Liver (tissue), 9 donors: ENCODE measurements around the gene CCDC158. TPM values are rescaled to one million over a fixed set of nuclear protein-coding genes. Genes with fewer than 3 reads are reported as not detected.

Experiments used
- DNase-seq: peaks from one replicate; pipeline ENCODE4 v3.0.0-alpha.2; 2017; ENCODE audit warnings: low spot score
- H3K27ac ChIP-seq, 2 donors: one replicate each; pipeline ENCODE4 v1.7.0; 2013; ENCODE audit warnings: inconsistent platforms in 2 of 2, low read length in 2 of 2, control low read depth in 1 of 2, low read depth in 1 of 2, mild to moderate bottlenecking in 1 of 2
- H3K27me3 ChIP-seq, 4 donors: one replicate each; pipeline versions ENCODE4 v1.6.1 to v1.7.0; 2013; ENCODE audit warnings: low read length in 3 of 4, inconsistent platforms in 1 of 4, mild to moderate bottlenecking in 1 of 4, moderate library complexity in 1 of 4; ENCODE audit not compliant: control insufficient read depth in 4 of 4, insufficient read depth in 4 of 4
- H3K36me3 ChIP-seq, 4 donors: one replicate each; pipeline versions ENCODE4 v1.6.1 to v1.7.0; 2013; ENCODE audit warnings: low read length in 3 of 4, mild to moderate bottlenecking in 3 of 4, low read depth in 1 of 4, moderate library complexity in 1 of 4; ENCODE audit not compliant: control insufficient read depth in 4 of 4, insufficient read depth in 3 of 4
- H3K4me1 ChIP-seq, 4 donors: one replicate each; pipeline versions ENCODE4 v1.6.1 to v1.7.0; 2013; ENCODE audit warnings: low read length in 3 of 4, mild to moderate bottlenecking in 3 of 4, moderate library complexity in 1 of 4; ENCODE audit not compliant: control insufficient read depth in 4 of 4, insufficient read depth in 4 of 4
- H3K4me3 ChIP-seq, 3 donors: one replicate each; pipeline versions ENCODE4 v1.6.1 to v1.7.0; 2013; ENCODE audit warnings: low read length in 3 of 3, control low read depth in 1 of 3, low read depth in 1 of 3, mild to moderate bottlenecking in 1 of 3
- H3K9ac ChIP-seq, 2 donors: one replicate each; pipeline ENCODE4 v1.7.0; 2013; ENCODE audit warnings: low read length in 2 of 2, mild to moderate bottlenecking in 2 of 2, moderate library complexity in 2 of 2, control low read depth in 1 of 2, low read depth in 1 of 2
- H3K9me3 ChIP-seq, 4 donors: one replicate each; pipeline versions ENCODE4 v1.6.1 to v1.7.0; 2013; ENCODE audit warnings: low read length in 3 of 4; ENCODE audit not compliant: control insufficient read depth in 4 of 4
- EGR1 ChIP-seq, 2 donors: IDR thresholded peaks; 2 replicates each; pipeline ENCODE4 v1.6.1; 2016 to 2018; ENCODE audit warnings: antibody characterized with exemption in 2 of 2, low read depth in 2 of 2
- FOXA1 ChIP-seq: IDR thresholded peaks from 2 replicates; pipeline ENCODE4 v1.6.1; 2016; ENCODE audit warnings: antibody characterized with exemption
- FOXA2 ChIP-seq: IDR thresholded peaks from 2 replicates; pipeline ENCODE4 v1.6.1; 2016; ENCODE audit warnings: antibody characterized with exemption
- HNF4A ChIP-seq, 2 donors: conservative IDR thresholded peaks; 2 replicates each; pipeline ENCODE4 v1.6.1; 2016; ENCODE audit warnings: antibody characterized with exemption in 2 of 2, mild to moderate bottlenecking in 2 of 2
- HNF4G ChIP-seq: IDR thresholded peaks from 2 replicates; pipeline ENCODE4 v1.6.1; 2016; ENCODE audit warnings: antibody characterized with exemption
- JUND ChIP-seq, 2 donors: IDR thresholded peaks; 2 replicates each; pipeline ENCODE4 v1.6.1; 2016; ENCODE audit warnings: antibody characterized with exemption in 2 of 2
- NR2F2 ChIP-seq: IDR thresholded peaks from 2 replicates; pipeline ENCODE4 v1.6.1; 2016; ENCODE audit warnings: antibody characterized with exemption
- RAD21 ChIP-seq, 2 donors: IDR thresholded peaks; 2 replicates each; pipeline ENCODE4 v1.6.1; 2016; ENCODE audit warnings: antibody characterized with exemption in 2 of 2, mild to moderate bottlenecking in 2 of 2
- RXRA ChIP-seq, 2 donors: IDR thresholded peaks; 2 replicates each; pipeline ENCODE4 v1.6.1; 2017 to 2018; ENCODE audit warnings: antibody characterized with exemption in 2 of 2, mild to moderate bottlenecking in 1 of 2
- SP1 ChIP-seq: IDR thresholded peaks from 2 replicates; pipeline ENCODE4 v1.6.1; 2018; ENCODE audit warnings: antibody characterized with exemption, mild to moderate bottlenecking
- TAF1 ChIP-seq: conservative IDR thresholded peaks from 2 replicates; pipeline ENCODE4 v1.6.1; 2016; ENCODE audit warnings: antibody characterized with exemption, mild to moderate bottlenecking
- YY1 ChIP-seq: IDR thresholded peaks from 2 replicates; pipeline ENCODE4 v1.6.1; 2016; ENCODE audit warnings: antibody characterized with exemption, mild to moderate bottlenecking
- WGBS: extraction: QIAGEN DNeasy Blood & Tissue Kit; methylation state at CpG from one replicate; pipeline ENCODE4 v1.1.7; 2013; 5-methylcytosine and 5-hydroxymethylcytosine counted together
- polyA plus RNA-seq, 2 donors: library from polyadenylated mRNA; stranded (reverse) in 1 of 2; unstranded in 1 of 2; fragments of 200-250 nt in 1 of 2; fragments of >200 nt in 1 of 2; fragmentation: Nextera tagmentation in 1 of 2; extraction: Ambion mirVana in 1 of 2; gene quantifications; one replicate each; pipeline versions ENCODE4 v1.2.1 to v1.2.3, GENCODE V29; 2013 to 2015
- total RNA-seq, 2 donors: library from RNA; depleted of rRNA; stranded (reverse); fragments of >200 nt; gene quantifications; one replicate each; pipeline ENCODE4 v1.2.3, GENCODE V29; 2014
- TF ChIP-seq, protein P1 (sequence below): IDR thresholded peaks from 2 replicates; pipeline ENCODE4 v1.6.1; 2016; ENCODE audit warnings: antibody characterized with exemption
- TF ChIP-seq, protein P2 (sequence below): IDR thresholded peaks from 2 replicates; pipeline ENCODE4 v1.6.1; 2016; ENCODE audit warnings: antibody characterized with exemption, mild to moderate bottlenecking
- TF ChIP-seq, protein P3 (sequence below): IDR thresholded peaks from 2 replicates; pipeline ENCODE4 v1.6.1; 2016; ENCODE audit warnings: antibody characterized with exemption
- TF ChIP-seq, protein P4 (sequence below): fragments of 150-350 bp; IDR thresholded peaks from 2 replicates; pipeline ENCODE4 v1.5.1; 2017; ENCODE audit warnings: improper control_type of control experiment, low read depth, low read length; ENCODE audit not compliant: missing input control
- TF ChIP-seq, protein P5 (sequence below): IDR thresholded peaks from 2 replicates; pipeline ENCODE4 v1.6.1; 2016; ENCODE audit warnings: antibody characterized with exemption
- donor health status: healthy.
- donor health status: healthy.
- donor health status: healthy.
- donor health status: healthy.
- donor health status: healthy.

Gene CCDC158
- total and polyA plus RNA-seq, 4 donors = 0.28 to 4.0 (median 1.1) TPM

DNA sequence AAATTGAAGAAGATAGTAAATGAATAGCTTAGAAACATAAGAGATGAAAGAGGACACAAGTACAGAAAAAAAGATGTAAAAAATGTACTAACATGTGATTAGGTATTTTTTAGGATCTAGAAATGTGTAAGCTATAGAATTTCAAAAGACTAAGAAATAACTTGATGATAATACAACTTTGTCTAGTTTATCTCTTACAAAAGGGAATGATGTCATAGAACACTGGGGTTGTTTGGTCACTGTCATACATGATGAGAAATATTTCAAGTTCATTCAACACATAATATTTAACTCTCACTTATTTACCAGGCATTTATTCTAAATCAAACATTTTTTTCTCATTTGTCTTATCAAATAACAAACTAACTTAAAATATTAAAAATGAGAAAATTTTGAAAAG is 95.9 kb downstream of the CCDC158 start:
- Histone ChIP-seq H3K36me3 (peaks cover 0 to 2% (median 0%) of the 10 kb centered on the region in 4 donors), H3K27ac (no peak overlapping the region), H3K9ac (no peak overlapping the region), H3K4me3 (no peak overlapping the region), H3K27me3 (no peaks in the 10 kb centered on the region), H3K4me1 (no peaks in the 10 kb centered on the region), H3K9me3 (peaks cover 4 to 9% (median 7%) of the 10 kb centered on the region in 4 donors)
- DNase-seq = no peak
- TF ChIP-seq, protein P1, sequence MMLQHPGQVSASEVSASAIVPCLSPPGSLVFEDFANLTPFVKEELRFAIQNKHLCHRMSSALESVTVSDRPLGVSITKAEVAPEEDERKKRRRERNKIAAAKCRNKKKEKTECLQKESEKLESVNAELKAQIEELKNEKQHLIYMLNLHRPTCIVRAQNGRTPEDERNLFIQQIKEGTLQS = no peak
- TF ChIP-seq HNF4G = no peak

DNA sequence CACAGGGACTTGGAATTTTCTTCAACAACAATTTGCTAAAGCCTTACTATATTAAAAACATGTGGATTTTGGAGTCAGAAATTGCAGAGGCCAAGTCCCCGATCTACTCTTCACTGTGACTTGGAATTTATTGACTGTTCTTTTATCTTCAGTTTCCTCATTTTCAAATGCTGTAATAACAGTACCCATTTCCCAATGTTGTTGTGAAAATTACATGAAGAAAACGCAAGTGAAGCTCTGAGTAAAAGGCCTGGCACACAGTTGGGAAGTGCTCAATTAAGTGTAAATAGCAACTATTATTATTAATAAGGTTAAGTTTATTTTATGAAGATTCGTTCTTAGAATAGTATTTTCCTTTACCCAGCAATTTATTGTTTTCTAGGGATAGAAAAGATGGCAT is 98.7 kb downstream of the CCDC158 start:
- Histone ChIP-seq H3K4me3 (no peak overlapping the region), H3K27ac (no peak overlapping the region), H3K36me3 (no peaks in the 10 kb centered on the region), H3K27me3 (no peaks in the 10 kb centered on the region), H3K9me3 (peaks cover 4 to 9% (median 7%) of the 10 kb centered on the region in 4 donors), H3K4me1 (no peaks in the 10 kb centered on the region), H3K9ac (no peak overlapping the region)
- TF ChIP-seq, protein P1 = no peak
- TF ChIP-seq RAD21 (IDR thresholded peaks at IDR 0.05) = no peak
- TF ChIP-seq, protein P2, sequence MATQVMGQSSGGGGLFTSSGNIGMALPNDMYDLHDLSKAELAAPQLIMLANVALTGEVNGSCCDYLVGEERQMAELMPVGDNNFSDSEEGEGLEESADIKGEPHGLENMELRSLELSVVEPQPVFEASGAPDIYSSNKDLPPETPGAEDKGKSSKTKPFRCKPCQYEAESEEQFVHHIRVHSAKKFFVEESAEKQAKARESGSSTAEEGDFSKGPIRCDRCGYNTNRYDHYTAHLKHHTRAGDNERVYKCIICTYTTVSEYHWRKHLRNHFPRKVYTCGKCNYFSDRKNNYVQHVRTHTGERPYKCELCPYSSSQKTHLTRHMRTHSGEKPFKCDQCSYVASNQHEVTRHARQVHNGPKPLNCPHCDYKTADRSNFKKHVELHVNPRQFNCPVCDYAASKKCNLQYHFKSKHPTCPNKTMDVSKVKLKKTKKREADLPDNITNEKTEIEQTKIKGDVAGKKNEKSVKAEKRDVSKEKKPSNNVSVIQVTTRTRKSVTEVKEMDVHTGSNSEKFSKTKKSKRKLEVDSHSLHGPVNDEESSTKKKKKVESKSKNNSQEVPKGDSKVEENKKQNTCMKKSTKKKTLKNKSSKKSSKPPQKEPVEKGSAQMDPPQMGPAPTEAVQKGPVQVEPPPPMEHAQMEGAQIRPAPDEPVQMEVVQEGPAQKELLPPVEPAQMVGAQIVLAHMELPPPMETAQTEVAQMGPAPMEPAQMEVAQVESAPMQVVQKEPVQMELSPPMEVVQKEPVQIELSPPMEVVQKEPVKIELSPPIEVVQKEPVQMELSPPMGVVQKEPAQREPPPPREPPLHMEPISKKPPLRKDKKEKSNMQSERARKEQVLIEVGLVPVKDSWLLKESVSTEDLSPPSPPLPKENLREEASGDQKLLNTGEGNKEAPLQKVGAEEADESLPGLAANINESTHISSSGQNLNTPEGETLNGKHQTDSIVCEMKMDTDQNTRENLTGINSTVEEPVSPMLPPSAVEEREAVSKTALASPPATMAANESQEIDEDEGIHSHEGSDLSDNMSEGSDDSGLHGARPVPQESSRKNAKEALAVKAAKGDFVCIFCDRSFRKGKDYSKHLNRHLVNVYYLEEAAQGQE = no peak
- no peak for TF ChIP-seq TAF1
- 88% methylated on average over 3 of the region's 3 CpGs for WGBS
- DNase-seq = no peak

DNA sequence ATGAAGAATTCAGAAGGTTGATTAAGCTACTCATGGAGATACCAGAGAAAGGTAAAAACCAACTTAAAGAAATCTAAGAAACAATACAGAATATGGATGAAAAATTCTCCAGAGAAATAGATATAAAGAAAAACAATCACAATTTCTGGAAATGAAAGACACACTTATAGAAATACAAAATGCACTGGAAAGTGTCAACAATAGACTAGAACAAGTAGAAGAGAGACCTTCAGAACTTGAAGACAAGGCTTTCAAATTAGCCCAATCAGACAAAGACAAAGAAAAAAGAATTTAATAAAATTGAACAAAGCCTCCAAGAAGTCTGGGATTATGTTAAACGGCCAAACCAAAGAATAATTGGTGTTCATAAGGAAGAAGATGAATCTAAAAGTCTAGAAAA is 104.8 kb downstream of the CCDC158 start:
- no peak for DNase-seq
- WGBS = 93% methylated on average over 1 of the region's 1 CpG
- Histone ChIP-seq H3K27ac (no peak overlapping the region), H3K36me3 (no peaks in the 10 kb centered on the region), H3K9me3 (peaks cover 0 to 4% (median 0%) of the 10 kb centered on the region in 4 donors), H3K27me3 (no peaks in the 10 kb centered on the region), H3K9ac (no peak overlapping the region), H3K4me1 (peaks cover 0 to 17% (median 5%) of the 10 kb centered on the region in 4 donors), H3K4me3 (no peak overlapping the region)
- TF ChIP-seq HNF4A (conservative IDR thresholded peaks at IDR 0.05) (no peak), SP1 (no peak), JUND (IDR thresholded peaks at IDR 0.05) (no peak), RAD21 (IDR thresholded peaks at IDR 0.05) (no peak), EGR1 (IDR thresholded peaks at IDR 0.05; ENCODE audit: low read depth in 2 of 2) (no peak), FOXA2 (no peak), RXRA (IDR thresholded peaks at IDR 0.05) (no peak), FOXA1 (no peak), HNF4G (no peak), TAF1 (no peak), NR2F2 (no peak), YY1 (no peak)
- TF ChIP-seq, protein P3, sequence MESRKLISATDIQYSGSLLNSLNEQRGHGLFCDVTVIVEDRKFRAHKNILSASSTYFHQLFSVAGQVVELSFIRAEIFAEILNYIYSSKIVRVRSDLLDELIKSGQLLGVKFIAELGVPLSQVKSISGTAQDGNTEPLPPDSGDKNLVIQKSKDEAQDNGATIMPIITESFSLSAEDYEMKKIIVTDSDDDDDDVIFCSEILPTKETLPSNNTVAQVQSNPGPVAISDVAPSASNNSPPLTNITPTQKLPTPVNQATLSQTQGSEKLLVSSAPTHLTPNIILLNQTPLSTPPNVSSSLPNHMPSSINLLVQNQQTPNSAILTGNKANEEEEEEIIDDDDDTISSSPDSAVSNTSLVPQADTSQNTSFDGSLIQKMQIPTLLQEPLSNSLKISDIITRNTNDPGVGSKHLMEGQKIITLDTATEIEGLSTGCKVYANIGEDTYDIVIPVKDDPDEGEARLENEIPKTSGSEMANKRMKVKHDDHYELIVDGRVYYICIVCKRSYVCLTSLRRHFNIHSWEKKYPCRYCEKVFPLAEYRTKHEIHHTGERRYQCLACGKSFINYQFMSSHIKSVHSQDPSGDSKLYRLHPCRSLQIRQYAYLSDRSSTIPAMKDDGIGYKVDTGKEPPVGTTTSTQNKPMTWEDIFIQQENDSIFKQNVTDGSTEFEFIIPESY = no peak
- TF ChIP-seq, protein P4, sequence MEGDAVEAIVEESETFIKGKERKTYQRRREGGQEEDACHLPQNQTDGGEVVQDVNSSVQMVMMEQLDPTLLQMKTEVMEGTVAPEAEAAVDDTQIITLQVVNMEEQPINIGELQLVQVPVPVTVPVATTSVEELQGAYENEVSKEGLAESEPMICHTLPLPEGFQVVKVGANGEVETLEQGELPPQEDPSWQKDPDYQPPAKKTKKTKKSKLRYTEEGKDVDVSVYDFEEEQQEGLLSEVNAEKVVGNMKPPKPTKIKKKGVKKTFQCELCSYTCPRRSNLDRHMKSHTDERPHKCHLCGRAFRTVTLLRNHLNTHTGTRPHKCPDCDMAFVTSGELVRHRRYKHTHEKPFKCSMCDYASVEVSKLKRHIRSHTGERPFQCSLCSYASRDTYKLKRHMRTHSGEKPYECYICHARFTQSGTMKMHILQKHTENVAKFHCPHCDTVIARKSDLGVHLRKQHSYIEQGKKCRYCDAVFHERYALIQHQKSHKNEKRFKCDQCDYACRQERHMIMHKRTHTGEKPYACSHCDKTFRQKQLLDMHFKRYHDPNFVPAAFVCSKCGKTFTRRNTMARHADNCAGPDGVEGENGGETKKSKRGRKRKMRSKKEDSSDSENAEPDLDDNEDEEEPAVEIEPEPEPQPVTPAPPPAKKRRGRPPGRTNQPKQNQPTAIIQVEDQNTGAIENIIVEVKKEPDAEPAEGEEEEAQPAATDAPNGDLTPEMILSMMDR = no peak
- TF ChIP-seq, protein P5, sequence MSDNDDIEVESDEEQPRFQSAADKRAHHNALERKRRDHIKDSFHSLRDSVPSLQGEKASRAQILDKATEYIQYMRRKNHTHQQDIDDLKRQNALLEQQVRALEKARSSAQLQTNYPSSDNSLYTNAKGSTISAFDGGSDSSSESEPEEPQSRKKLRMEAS = no peak
- TF ChIP-seq, protein P2 = no peak
